ENCODE measurements around the gene SEC14L2.

DNA sequence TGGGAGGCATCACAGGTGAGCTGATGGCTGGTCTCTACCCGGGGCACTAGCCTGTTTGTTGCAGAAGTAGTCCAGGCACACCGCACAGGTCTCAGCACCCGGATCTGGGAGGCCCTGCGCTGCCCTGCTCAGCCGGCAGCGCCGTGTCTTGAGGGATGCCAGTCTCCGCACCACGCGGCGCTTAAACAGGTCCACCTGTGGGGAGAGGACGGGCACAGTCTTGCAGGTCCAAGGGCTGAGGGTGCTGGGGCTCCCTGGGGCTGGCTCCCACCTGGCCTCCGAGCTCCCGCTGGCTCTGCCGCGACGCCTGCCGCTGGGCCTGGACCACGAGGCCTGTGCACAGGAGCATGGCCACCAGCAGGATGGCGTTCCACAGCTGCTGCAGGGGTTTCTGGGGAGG lies 16.8 kb upstream of the SEC14L2 start:
- TF ChIP-seq, protein P1, sequence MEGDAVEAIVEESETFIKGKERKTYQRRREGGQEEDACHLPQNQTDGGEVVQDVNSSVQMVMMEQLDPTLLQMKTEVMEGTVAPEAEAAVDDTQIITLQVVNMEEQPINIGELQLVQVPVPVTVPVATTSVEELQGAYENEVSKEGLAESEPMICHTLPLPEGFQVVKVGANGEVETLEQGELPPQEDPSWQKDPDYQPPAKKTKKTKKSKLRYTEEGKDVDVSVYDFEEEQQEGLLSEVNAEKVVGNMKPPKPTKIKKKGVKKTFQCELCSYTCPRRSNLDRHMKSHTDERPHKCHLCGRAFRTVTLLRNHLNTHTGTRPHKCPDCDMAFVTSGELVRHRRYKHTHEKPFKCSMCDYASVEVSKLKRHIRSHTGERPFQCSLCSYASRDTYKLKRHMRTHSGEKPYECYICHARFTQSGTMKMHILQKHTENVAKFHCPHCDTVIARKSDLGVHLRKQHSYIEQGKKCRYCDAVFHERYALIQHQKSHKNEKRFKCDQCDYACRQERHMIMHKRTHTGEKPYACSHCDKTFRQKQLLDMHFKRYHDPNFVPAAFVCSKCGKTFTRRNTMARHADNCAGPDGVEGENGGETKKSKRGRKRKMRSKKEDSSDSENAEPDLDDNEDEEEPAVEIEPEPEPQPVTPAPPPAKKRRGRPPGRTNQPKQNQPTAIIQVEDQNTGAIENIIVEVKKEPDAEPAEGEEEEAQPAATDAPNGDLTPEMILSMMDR (IDR thresholded peaks at IDR 0.05; ENCODE audit: insufficient read depth, low read depth, low read length), result no peak
- TF ChIP-seq EZH2 (IDR thresholded peaks at IDR 0.05; ENCODE audit: insufficient read depth, low read length), result no peak

Data from astrocyte (in vitro differentiated cells and primary cell).